NCI-H1105 (cell line): ENCODE data around the gene RFC5.
A peak's percentile ranks its signal among the peaks of the same experiment; 100 is the strongest.
"Not testable (repeated sequence)": the region's sequence is repeated elsewhere in the genome, so short reads cannot be mapped to it uniquely, and the experiment has no call there.

Source experiments
- DNase-seq: peaks from one replicate; lab custom pipeline; 2025; lab: John Stamatoyannopoulos, UW

RFC5 gene

GRCh38 chr12:118052324-118053070, 36.0 kb downstream of the RFC5 start:
- DNase-seq: no peak

- no peak for DNase-seq
These were observed 36.8 kb downstream of the RFC5 start for GRCh38 chr12:118053071-118053985.

GRCh38 chr12:118055144-118055557, 38.6 kb downstream of the RFC5 start:
- DNase-seq: no peak

GRCh38 chr12:118055865-118056773, 39.6 kb downstream of the RFC5 start:
- no peak for DNase-seq

- no peak for DNase-seq
These were observed 41.7 kb downstream of the RFC5 start for GRCh38 chr12:118058227-118058626.

- DNase-seq: no peak
These were observed 42.4 kb downstream of the RFC5 start for GRCh38 chr12:118058881-118059280.

- no peak for DNase-seq
These were observed 43.1 kb downstream of the RFC5 start for GRCh38 chr12:118059341-118060191.

- DNase-seq: no peak
These were observed 44.0 kb downstream of the RFC5 start for GRCh38 chr12:118060301-118061010.

- peak; percentile 67 for DNase-seq
These were observed 44.7 kb downstream of the RFC5 start, which contains the start of gene WSB2 for GRCh38 chr12:118061011-118061872. Gene WSB2 (minus strand): TSS chr12:118061179. CDS start chr12:118061048, 131 bp downstream.

- peak; percentile 54 for DNase-seq
These were observed 45.7 kb downstream of the RFC5 start for GRCh38 chr12:118061873-118062843.

- DNase-seq: no peak
These were observed 47.3 kb downstream of the RFC5 start for GRCh38 chr12:118063576-118064391.

GRCh38 chr12:118064608-118065007, 48.1 kb downstream of the RFC5 start:
- no peak for DNase-seq

- no peak for DNase-seq
These were observed 48.9 kb downstream of the RFC5 start for GRCh38 chr12:118065380-118065779.

- DNase-seq: no peak
These were observed 51.9 kb downstream of the RFC5 start for GRCh38 chr12:118068445-118068844.

GRCh38 chr12:118070650-118071049, 54.1 kb downstream of the RFC5 start:
- DNase-seq: no peak

GRCh38 chr12:118073768-118074167, 57.3 kb downstream of the RFC5 start:
- no peak for DNase-seq

- not testable (repeated sequence) for DNase-seq
These were observed 65.0 kb downstream of the RFC5 start for GRCh38 chr12:118081521-118081920.
